ENCODE measurements around the gene NARS2.
"Not testable (repeated sequence)": the region's sequence is repeated elsewhere in the genome, so short reads cannot be mapped to it uniquely, and the experiment has no call there.

Gene NARS2

DNA sequence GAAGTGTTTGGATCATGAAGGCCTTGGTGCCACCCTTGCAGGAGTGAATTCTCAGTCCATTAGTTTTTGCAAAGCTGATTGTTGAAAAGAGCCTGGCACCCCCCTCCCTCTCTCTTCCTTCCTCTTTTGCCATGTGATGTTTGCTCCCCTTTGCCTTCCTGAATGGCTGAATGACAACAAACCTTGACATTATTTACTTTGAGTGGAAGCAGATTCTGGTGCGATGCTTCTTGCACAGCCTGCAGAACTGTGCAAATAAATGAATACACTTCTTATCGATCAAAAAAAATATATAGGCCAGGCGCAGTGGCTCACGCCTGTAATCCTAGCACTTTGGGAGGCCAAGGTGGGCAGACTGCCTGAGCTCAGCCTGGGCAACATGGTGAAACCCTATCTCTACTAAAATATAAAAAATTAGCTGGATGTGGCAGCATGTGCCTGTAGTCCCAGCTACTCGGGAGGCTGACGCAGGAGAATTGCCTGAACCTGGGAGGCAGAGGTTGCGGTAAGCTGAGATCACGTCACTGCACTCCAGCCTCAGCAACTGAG is 2.0 kb upstream of the NARS2 start:
- DNase-seq (ENCODE audit: low read depth) = no peak

DNA sequence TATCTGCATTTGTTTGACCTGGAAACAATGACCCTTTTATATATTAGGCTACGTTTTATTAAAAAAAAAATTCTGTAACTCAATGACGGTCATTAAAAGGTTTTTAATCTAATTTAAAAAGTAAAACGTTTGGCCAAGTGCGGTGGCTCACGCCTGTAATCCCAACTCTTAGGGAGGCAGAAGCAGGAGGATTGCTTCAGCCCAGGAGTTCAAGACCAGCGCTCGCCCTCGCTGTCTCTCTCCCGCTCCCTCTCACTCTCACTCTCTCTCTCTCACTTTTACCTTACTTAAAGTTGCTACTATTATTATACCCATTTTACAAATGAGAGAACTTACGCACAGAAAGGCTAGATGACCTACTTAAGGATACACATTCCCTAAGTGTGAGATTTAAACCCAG is 814 bp upstream of the NARS2 start:
- DNase-seq (ENCODE audit: low read depth) = no peak

DNA sequence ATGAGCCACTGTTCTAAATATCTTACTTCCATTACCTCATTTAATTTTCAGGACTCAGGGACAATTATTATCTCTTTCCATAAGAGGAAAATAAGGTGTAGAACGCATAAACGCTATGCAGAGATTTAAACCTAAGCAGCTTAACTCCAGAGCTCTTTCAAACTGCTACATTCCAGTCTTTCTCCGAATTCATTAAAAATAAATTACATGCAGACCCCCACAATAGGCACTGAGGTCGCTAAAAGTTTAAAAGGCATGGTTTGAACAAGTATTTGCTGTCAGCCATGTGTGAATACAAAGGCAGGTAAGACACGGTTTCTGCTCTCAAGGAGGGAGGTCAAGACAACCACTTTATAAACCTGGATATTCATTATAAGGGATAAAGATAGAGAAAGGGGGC is 983 bp downstream of the NARS2 start:
- no peak for DNase-seq (ENCODE audit: low read depth)

DNA sequence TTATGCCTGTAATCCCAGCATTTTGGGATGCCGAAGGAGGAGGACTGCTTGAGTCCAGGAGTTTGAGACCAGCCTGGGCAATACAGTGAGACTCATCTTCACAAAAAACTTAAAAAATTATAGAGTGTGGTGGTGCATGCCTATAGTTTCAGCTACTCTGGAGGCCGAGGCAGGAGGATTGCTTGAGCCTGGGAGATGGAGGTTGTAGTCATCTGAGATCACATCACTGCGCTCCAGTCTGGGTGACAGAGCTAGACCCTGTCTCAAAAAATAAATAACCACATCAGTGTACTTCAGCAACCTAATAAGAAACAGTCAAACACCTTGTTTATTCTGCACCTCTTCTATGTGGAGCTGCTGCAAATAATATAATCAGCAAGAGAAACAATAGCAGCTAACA is 1.4 kb downstream of the NARS2 start:
- DNase-seq (ENCODE audit: low read depth) = no peak

DNA sequence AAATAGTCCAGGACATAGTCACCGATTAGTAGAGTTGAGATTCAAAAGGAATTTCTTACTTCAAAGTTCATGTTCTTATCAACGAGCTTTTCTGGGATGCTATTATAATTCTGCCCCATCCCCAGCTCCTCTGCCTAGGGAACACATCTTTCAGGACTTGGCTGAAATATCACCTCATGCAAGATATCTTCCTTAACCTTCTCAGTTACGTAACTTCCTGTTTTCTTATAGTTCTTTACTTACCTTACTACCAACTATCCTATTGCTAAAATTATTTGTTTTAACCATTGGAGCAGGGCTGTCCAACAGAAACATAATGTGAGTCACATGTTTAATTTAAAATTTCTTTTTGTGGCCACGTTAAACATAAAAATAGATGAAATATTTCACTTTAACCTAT is 2.3 kb downstream of the NARS2 start:
- no peak for DNase-seq (ENCODE audit: low read depth)

DNA sequence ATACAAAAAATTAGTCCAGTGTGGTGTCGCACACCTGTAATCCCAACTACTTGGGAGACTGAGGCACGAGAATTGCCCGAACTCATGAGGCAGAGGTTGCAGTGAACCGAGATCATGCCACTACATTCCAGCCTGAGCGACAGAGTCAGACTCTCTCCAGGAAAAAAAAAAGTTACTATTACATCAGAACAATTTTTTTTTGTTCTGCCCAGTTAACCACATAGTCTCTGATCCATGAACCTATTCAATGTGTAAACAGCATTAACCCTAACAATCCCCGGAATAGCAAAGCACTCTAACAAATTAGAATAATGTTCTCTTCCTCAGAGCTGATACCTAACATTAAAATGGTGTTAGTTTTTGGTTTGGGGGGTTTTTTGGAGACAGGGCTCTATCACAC is 4.6 kb downstream of the NARS2 start:
- no peak for DNase-seq (ENCODE audit: low read depth)

DNA sequence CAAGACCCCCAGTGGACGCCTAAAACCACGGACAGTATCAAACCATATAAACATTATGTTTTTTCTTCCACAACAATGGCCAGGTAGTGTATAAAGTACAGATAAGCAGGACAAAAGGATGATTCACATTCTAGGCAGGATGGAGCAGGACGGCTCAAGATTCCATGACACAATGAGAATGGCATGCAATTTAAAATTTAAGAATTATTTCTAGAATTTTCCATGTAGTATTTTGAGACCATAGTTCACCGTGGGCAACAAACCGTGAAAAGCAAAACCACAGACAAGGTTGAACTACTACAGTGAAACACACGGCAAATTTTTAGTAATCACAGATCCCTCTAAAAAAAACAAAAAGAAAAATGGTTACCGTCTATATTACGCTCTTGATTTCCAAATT is 7.5 kb downstream of the NARS2 start:
- DNase-seq (ENCODE audit: low read depth) = no peak

DNA sequence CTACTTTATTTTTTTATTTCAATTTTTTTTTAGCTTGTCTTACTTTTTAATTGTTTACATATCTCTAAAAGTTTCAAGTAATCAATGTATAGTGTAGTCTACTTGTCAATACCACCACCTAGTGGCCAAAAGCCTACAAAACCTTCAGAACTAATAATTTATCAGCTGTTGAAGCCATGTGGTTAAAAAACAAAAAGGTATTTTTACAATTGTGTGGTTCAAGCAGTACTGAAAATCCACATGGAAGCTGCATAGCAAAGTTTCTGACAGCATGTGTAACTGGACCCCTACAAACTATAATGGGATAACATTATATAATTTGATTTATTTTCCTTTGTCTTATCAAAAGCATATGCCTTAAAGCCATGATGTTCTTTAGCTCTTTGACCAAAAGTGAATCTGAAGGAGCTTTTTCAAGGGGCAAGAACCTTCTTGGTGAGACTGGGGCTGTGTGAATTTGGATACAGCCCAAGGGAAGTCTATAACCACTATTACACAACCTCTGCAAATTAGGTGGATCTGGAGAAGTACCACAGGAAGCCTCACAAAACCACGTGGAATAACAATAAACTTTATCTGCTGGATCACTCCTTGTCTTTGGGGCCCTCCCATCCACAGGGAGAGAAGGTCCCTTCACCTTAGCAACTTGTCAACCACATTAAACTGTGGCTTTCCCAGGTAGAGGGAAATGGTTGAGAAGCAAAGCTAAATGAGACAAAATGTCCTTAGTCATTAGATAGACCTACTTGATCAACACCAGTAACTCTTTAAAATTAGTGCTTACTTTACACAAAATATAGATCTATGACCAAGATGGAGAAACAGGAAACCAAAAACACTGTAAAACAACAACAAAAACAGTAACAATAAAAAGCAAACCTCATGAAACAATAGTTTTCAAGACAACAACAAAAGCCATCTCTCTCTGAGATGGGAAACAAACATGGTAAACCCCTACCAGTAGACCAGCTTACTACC is 9.9 kb downstream of the NARS2 start:
- DNase-seq (ENCODE audit: low read depth) = no peak

DNA sequence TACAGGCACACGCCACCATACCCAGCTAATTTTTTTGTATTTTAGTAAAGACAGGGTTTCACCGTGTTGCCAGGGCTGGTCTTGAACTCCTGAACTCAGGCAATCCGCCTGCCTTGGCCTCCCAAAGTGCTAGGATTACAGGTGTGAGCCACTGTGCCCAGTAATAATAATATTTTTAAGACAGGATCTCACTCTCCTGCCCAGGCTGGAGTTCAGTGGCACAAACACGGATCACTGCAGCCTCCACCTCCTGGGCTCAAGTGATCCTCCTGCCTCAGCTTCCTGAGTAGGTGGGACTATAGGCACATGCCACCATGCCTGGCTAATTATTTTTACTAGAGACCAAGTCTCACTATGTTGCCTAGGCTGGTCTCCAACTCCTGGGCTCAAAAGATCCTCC is 10.6 kb downstream of the NARS2 start:
- not testable (repeated sequence) for DNase-seq (ENCODE audit: low read depth)

DNA sequence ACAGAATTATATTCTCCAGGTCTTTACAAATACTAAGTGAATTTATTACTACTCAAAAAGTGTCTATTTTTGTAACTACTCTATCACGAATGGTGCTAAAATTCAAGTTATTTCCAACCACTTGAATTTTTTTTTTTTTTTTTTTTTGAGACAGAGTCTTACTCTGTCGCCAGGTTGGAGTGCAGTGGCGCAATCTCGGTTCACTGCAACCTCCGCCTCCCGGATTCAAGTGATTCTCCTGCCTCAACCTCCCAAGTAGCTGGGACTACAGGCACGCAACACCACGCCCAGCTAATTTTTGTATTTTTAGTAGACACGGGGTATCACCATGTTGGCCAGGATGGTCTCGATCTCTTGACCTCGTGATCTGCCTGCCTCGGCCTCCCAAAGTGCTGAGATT is 11.6 kb downstream of the NARS2 start:
- DNase-seq (ENCODE audit: low read depth) = not testable (repeated sequence)

DNA sequence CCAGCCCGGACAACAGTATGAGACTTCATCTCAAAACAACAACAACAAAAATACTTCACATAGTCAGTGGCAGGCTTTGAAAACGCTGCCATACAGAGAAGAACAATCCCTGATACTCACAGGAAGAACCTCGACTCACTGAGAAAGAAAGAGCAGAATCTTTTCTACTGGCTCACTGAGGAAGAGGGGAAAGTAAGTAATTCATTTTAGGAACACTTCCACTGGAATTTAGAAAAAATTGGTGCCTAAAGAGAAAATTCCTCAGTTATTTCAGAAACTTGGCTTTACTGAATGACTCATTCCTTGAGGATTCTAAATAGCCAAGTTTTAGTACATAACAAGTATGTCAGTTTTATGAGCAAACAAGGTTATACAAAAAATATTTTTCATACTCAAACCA is 12.3 kb downstream of the NARS2 start:
- DNase-seq (ENCODE audit: low read depth) = no peak

DNA sequence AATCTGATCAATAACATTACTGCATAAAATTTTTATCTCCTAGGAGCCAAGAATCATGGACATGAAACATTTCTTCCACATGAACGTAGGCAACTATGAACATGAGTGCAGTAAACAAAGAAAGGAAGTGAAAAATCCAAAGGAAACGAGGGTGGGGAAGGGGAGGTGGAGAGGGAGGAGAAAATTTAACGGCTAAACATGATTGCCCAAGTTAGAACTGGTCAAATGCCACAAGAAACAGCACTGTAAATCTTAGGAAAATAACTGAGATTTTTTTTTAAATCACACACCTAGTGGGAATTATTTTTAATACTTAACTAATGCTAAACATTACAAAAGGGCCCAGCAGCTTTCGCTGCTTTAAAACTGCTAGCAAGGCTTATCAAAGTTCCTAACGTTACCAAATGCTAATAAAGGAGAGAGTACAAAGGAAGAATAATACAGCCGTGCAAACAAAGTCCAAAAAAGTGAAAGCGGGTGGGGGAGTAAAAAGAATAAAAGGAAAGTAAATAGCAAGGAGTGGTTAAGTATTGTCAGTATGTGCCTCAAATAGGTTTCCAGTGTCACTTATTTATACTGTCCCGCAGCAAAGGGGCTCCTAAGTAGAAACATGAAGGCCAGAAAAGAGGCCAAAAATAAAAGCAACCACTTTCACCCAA is 13.7 kb downstream of the NARS2 start:
- no peak for DNase-seq (ENCODE audit: low read depth)

DNA sequence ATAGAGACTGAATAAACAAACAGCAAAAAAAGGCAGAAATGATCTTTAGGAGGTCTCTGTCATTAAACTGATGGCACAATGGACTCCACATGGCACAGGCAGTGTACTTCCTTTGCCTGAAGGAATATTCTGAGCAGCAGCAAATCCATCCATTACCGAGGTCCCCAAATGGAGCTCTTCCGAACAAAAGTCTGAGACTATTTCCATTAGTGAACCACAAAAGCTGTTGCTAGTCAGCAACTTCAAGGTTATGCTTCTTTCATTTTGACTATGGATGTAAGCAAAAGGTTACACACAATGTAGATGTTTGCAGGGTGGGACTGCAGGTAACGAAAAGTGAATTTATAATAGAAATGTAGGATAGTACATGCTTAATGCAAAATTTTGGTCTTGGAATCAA is 14.5 kb downstream of the NARS2 start:
- no peak for DNase-seq (ENCODE audit: low read depth)

DNA sequence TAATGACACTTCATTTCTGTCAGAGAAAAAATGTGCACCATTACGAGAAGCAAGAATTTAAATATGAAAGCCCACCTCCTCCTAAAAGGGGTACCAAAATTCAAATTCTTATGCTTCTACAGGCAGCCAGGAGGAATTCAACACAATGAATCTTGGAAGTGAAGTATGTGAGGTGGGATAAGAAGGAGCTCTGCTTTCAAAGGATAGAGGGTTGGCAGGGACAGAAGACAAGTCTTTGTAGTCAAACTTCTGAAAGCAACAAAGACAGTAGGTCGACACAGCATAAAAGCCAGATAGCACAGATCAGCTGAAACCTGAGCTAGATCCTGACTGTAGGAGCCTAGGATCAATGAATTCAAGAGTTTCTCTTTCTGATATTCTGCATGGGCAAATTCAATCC is 17.4 kb downstream of the NARS2 start:
- DNase-seq (ENCODE audit: low read depth) = no peak

DNA sequence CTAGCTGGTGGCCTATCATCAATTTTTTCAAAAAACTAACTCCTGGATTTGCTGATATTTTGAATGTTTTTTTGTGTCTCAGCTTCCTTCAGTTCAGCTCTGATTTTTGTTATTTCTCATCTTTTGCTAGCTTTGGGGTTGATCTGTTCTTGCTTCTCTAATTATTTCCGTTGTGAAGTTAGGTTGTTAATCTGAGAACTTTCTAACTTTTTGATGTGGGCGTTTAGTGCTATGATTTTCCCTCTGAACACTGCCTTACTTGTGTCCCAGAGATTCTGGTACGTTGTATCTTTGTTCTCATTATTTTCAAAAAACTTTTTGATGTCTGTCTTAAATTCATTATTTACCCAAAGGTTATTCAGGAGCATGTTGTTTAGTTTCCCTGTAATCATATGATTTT is 19.1 kb downstream of the NARS2 start:
- no peak for DNase-seq (ENCODE audit: low read depth)

DNA sequence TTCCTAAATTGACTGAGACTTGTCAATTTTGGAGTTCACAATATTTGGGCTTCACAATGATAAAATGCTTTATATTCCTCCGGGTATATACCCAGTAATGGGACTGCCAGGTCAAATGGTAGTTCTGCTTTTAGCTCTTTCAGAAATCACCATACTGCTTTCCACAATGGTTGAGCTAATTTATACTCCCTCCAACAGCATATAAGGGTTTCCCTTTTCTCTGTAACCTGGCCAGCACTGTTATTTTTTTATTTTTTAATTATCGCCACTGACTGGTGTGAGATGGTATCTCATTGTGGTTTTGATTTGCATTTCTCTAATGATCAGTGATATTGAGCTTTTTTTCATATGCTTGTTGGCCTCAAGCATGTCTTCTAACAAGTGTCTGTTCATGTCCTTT is 21.8 kb downstream of the NARS2 start:
- DNase-seq (ENCODE audit: low read depth) = no peak

DNA sequence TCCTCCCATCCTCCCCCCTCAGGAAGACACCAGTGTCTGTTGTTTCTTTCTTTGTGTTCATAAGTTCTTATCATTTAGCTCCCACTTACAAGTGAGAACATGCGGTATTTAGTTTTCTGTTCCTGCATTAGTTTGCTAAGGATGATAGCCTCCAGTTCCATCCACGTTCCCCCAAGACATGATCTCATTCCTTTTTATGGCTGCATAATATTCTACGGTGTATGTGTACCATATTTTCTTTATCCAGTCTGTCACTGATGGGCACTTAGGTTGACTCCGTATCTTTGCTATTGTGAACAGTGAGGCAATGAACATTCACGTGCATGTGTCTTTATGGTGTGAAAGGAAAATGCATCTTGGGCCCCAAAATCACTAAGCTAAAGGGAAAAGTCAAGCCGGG is 22.5 kb downstream of the NARS2 start:
- DNase-seq (ENCODE audit: low read depth) = not testable (repeated sequence)

DNA sequence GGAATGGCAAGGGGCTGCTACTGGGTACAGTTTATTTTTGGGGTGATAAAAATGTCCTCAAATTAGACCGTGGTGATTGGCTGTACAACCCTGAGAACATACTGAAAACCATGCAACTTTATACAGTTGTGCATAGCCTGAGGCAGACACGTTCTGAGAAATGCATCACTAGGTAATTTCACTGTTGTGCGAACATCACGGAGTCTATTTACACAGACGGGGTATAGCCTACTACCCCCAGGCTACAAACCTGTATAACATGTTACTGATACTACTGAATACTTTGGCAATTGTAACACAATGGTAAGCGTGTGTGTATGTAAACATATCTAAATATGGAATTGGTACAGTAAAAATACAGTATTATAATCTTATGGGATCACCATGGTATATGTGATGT is 23.6 kb downstream of the NARS2 start:
- DNase-seq (ENCODE audit: low read depth) = no peak

DNA sequence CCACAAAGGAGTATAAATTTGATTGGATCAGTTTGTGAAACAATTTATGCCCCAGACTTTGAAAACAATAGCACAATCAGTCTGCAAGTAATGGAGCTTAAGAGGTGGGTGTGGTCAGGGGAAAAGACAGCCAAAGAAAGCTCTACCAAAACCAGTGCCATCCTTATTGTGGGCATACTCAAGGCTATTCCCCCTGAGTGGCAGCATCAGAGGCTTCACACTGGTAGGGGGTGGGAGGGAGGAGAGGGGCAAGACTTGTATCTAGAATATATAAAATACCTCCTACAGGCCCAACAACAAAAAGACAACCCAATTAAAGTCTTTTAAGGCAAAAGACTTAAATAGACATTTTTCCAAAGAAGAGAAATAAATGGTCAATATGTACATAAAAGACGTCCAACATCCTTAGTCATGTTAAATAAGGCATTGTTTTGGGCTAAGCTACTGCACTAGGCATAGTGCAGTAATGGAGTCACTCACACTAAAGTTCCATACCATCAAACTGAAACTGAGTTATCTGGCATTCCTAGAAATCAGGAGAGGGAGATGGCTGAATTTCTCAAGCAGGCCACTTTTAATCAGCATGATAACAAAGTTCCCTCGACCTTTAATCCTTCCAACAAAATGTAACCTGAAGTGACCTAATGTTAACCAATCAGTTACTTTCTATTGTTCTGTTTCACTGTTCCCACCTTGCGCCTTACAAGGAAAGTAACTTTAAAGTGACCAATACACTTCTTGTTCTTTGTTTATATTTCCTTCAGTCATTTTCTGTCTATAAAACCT is 24.8 kb downstream of the NARS2 start:
- no peak for DNase-seq (ENCODE audit: low read depth)

DNA sequence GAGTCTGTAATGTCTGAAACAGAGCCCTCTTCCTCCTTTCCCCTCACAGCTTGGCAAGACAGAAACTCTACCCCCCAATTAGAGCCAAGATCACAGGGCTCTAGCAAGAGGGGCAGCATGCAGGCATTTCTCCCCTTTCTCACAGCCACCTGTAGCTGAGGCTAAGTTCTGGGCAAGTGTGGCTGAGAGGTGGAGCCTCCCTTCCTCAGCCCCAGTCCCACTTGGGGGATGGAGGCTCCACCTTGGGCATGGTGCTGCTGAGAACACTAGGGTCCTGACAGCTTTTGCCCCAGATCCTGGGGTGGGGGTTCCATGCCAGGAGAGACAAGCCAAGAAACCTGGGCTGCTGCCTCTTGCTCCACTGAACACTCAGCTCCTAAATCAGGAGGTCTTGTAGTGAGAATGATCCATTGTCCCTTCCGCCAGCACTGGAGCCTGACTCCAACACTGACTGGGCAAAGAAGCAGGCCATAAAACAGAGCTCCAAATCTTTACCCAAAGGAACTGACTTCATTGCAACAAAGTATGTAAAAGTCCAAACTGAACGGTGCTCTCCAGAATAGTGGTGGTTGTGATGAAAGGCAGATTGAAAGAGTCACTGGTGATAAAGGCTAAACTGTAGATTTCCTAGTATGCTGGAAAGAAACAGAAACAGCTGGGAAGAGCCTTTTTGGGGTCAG is 25.6 kb downstream of the NARS2 start:
- DNase-seq (ENCODE audit: low read depth) = no peak

DNA sequence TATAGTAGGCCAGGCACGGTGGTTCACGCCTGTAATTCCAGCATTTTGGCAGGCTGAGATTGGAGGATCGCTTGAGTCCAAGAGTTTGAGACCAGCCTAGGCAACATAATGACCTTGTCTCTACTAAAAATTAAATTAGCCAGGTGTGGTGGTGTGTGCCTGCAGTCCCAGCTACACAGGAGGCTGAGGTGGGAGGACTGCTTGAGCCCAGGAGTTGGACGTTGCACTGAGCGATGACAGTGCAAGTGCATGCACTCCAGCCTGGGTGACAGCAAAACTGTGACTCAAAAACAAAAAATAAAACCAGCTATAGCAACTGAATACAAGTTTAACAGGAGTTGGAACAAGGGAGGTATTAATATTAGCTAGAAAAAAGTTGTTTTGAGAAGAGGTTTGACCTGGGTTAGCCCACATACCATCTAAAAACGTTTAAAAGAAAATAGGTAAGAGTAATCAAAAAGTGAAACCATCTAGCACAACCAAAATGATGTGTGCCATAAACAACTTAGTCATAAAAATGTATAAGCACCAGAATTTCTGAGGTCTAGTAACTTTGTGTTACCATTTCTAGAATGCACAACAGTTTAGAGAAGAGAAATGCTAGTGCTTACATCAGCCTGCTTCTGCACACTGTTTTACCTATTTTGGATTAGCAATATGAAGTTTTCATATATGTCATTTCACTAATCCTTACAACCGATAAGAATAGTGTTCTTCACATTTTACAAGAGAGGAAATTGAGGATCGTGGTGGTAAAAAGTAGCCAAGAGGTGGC is 26.5 kb downstream of the NARS2 start:
- DNase-seq (ENCODE audit: low read depth) = no peak

Data from stimulated activated CD8-positive, alpha-beta memory T cell treated with anti-CD3 and anti-CD28 coated beads, Interleukin-4, amount 100 ng/mL, for 24 hours (primary cell).